Measurements from ENCODE around the gene MOB4. TPM values are rescaled to one million over a fixed set of nuclear protein-coding genes. Genes with fewer than 3 reads are reported as not detected.
A peak's percentile ranks its signal among the peaks of the same experiment; 100 is the strongest.
"Not testable (repeated sequence)": the region's sequence is repeated elsewhere in the genome, so short reads cannot be mapped to it uniquely, and the experiment has no call there.

The MOB4 gene
- total RNA-seq, 2 donors from 2014 or later, result 16.0 to 21.2 TPM

DNA sequence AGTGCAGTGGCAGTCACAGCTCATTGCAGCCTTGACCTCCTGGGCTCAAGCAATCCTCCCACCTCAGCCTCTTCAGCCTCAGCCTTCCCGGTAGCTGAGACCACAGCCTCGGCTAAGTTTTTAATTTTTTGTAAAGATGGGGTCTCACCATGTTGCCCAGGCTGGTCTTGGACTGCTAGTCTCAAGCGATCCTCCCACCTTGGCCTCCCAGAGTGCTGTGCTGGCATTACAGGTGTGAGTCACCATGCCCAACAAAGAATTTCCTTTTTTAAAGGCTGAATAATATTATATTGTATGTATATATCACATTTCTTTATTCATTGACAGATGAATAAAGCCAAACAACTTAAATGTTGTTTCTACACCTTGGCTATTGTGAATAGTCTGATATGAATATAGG, 42.5 kb downstream of the MOB4 start:
- ATAC-seq, result no peak
- H3K27ac Mint-ChIP-seq, result no peak overlapping the region
- peaks cover 10 to 13% of the 10 kb centered on the region in 2 donors for H3K36me3 Mint-ChIP-seq
- H3K9me3 Mint-ChIP-seq, result no peaks in the 10 kb centered on the region
- no peak for DNase-seq (ENCODE audit: low spot score in 2 of 2)

DNA sequence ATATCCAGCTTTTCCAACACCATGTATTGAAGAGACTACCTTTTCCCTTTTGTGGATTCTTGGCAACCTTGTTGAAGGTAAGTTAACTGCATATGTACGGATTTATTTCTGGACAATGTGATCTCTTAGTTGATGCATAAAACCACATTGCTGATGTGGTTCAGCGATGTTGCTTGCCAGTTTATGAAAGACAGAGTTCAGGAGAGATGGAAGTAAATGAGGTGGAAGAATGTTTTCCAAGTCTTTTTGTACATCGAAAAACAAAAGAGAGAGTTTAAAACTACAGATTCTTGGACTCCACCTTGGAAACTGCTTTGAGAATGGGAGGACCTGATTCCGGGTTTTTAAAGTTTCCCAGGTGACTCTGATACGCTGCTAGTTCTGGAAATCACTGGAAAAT, 43.8 kb downstream of the MOB4 start:
- Mint-ChIP-seq H3K27ac (no peak overlapping the region), H3K9me3 (no peaks in the 10 kb centered on the region), H3K36me3 (peaks cover 12 to 14% of the 10 kb centered on the region in 2 donors)
- DNase-seq (ENCODE audit: low spot score in 2 of 2) (no peak), ATAC-seq (no peak)

DNA sequence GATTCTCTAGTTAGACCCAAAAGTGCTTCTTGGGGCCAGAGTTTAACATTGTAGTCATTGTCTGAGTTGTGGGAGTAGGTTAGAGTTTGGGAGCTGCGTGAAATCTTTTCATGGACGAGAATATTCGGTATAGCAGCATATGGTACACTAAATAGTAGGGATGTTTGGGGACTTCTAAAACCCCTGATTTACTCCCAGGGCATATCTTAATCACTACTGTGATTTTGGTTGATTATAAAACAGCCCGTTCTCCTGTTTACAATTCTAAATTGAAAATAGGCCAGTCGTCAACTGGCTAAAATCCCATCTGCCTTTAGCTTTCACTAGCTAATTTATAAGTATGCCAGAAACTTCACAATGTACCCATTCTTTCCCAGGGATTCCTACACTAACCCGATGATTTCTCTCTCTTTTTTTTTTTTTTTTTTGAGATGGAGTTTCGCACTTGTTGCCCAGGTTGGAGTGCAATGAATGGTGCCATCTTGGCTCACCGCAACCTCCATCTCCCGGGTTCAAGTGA, 44.3 kb downstream of the MOB4 start:
- H3K36me3 Mint-ChIP-seq, result peaks cover 12 to 14% of the 10 kb centered on the region in 2 donors
- ATAC-seq (no peak), DNase-seq (ENCODE audit: low spot score in 2 of 2) (no peak)
- H3K9me3 Mint-ChIP-seq, result no peaks in the 10 kb centered on the region
- peak overlapping the region in 1 of 2 donors; percentile 22 for H3K27ac Mint-ChIP-seq

DNA sequence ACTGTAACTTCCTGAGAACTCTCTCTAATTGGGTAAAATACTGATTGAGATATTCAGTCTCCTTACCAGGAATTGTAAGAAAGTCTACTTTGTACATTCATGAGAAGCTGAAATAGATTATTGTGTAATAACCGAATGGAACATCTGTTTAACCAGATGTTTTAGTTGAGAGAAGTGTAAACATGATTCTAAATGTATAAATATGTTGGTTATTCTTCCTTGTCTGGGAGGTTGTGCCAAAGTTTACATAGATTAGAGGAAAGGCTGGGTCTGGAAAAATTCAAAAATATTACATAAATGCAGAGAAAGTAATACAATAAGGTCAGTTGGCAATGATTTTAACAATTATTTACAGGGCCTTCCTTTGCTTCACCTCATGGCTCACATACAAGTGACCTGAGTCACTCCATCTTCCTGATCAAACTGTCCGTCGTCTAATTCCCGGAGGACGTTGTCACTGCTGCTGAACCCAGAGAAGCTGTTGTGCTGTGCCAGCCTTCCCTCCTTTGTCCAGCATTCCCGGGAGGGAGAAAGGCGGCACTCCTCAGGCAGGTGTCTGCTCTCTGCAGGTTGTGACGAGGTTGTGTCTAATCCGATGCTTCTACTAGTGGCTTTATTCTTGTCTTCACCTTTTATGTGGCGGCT, 55.9 kb downstream of the MOB4 start:
- Mint-ChIP-seq H3K36me3 (peaks cover 20 to 28% of the 10 kb centered on the region in 2 donors), H3K9me3 (peaks cover 18 to 21% of the 10 kb centered on the region in 2 donors), H3K27ac (no peak overlapping the region)
- ATAC-seq, result no peak
- DNase-seq (ENCODE audit: low spot score in 2 of 2), result no peak

DNA sequence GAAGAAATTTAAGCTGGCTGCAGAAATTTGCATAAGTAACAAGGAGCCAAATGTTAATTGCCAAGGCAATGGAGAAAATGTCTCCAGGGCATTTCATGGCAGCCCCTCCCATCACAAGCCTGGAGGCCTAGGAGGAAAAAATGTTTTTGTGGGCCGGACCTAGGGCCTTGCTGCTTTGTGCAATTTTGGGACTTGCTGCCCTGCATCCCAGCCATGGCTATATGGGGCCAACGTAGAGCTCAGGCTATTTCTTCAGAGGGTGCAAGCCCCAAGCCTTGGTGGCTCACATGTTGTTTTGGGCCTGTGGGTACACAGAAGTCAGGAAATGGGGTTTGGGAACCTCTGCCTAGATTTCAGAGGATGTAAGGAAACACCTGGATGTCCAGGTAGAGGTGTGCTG, 57.7 kb downstream of the MOB4 start:
- ATAC-seq, result no peak
- no peak for DNase-seq (ENCODE audit: low spot score in 2 of 2)
- peaks cover 18 to 21% of the 10 kb centered on the region in 2 donors for H3K9me3 Mint-ChIP-seq
- H3K36me3 Mint-ChIP-seq, result peaks cover 20 to 28% of the 10 kb centered on the region in 2 donors
- H3K27ac Mint-ChIP-seq, result no peak overlapping the region

DNA sequence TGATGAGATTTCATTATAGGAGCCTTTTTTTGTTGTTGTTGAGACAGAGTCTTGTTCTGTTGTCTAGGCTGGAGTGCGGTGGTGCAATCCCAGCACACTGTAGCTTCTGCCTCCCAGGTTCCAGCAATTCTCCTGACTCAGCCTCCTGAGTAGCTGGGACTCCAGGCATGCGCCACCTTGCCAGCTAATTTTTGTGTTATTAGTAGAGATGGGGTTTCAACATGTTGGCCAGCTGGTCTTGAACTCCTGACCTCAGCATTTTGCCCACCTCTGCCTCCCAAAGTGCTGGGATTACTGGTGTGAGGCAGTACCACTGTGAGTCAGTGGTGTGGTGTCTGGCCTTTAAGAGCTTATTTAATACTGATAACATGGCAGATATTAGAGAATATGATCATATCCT, 60.1 kb downstream of the MOB4 start:
- ATAC-seq, result no peak
- Mint-ChIP-seq H3K9me3 (peaks cover 18 to 21% of the 10 kb centered on the region in 2 donors), H3K36me3 (peaks cover 20 to 28% of the 10 kb centered on the region in 2 donors), H3K27ac (no peak overlapping the region)
- no peak for DNase-seq (ENCODE audit: low spot score in 2 of 2)

DNA sequence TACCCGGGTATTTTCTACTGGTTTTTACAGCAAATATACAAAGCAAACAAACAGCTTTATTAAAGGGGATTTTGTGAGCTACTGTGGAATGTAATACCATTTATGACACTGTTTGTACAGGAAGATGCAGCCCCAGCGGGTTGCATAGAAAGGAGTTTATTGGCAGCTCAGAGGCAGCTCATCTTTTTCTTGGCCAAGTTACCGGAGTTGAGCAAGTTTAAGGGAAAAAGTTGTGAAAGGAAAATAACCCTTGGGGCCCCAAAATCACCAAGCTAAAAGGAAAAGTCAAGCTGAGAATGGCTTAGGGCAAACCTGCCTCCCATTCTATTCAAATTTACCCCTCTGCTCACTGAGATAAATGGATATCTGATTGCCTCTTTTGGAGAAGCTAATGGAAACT, 60.8 kb downstream of the MOB4 start:
- Mint-ChIP-seq H3K36me3 (peaks cover 20 to 28% of the 10 kb centered on the region in 2 donors), H3K27ac (no peak overlapping the region), H3K9me3 (peaks cover 18 to 21% of the 10 kb centered on the region in 2 donors)
- ATAC-seq, result no peak
- DNase-seq (ENCODE audit: low spot score in 2 of 2), result no peak

DNA sequence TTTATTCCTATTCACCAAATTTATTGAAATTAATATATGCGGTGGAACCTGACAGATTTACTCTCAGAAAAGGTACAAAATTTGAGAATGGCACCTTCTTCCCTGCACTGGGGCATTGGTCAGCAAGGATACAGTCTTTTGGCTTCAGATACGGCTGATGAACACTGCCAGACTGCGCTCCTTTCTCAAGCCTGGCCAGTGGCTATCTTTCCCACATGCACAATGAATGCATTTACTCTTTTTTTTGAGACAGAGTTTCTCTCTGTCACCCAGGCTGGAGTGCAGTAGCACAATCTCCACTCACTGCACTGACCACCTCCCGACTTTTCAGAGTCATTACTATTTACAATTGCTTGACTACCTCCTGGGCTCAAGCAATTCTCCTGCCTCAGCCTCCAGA, 61.6 kb downstream of the MOB4 start:
- peaks cover 17 to 18% of the 10 kb centered on the region in 2 donors for H3K9me3 Mint-ChIP-seq
- H3K36me3 Mint-ChIP-seq, result peaks cover 16 to 23% of the 10 kb centered on the region in 2 donors
- DNase-seq (ENCODE audit: low spot score in 2 of 2) (no peak), ATAC-seq (no peak)
- H3K27ac Mint-ChIP-seq, result no peak overlapping the region

DNA sequence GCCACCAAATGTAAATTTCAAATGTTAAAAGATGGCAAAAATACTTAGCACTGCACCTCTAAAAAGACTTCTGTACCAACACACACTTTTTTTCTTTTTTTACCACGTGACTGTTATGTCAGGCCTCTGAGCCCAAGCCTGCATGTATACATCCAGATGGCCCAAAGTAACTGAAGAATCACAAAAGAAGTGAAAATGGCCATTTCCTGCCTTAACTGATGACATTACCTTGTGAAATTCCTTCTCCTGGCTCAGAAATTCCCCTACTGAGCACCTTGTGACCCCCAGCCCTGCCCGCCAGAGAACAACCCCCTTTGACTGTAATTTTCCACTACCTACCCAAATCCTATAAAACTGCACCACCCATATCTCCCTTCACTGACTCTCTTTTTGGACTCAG, 62.4 kb downstream of the MOB4 start:
- DNase-seq (ENCODE audit: low spot score in 2 of 2); ATAC-seq; H3K27ac Mint-ChIP-seq: not testable (repeated sequence)
- H3K9me3 Mint-ChIP-seq, result peaks cover 9 to 12% of the 10 kb centered on the region in 2 donors
- peaks cover 7 to 15% of the 10 kb centered on the region in 2 donors for H3K36me3 Mint-ChIP-seq

DNA sequence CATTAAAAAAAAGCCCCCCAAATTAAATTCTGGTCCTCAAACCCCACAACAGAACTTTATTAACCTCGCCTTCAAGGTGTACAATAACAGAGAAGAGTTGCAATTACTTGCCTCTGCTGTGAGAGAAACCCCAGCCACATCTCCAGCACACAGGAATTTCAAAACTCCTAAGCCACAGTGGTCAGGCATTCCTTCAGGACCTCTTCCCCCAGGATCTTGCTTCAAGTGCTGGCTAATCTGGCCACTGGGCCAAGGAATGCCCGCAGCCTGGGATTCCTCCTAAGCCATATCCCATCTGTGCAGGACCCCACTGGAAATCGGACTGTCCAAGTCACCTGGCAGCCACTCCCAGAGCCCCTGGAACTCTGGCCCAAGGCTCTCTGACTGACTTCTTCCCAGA, 64.3 kb downstream of the MOB4 start:
- H3K27ac Mint-ChIP-seq; DNase-seq (ENCODE audit: low spot score in 2 of 2); H3K9me3 Mint-ChIP-seq; H3K36me3 Mint-ChIP-seq; ATAC-seq: not testable (repeated sequence)

DNA sequence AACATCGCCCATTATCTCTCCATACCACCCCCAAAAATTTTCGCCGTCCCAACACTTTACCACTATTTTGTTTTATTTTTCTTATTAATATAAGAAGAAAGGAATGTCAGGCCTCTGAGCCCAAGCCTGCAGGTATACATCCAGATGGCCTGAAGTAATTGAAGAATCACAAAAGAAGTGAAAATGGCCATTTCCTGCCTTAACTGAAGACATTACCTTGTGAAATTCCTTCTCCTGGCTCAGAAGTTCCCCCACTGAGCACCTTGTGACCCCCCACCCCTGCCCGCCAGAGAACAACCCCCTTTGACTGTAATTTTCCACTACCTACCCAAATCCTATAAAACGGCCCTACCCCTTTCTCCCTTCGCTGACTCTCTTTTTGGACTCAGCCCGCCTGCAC, 71.4 kb downstream of the MOB4 start:
- not testable (repeated sequence) for H3K36me3 Mint-ChIP-seq; ATAC-seq; H3K9me3 Mint-ChIP-seq; H3K27ac Mint-ChIP-seq; DNase-seq (ENCODE audit: low spot score in 2 of 2)

DNA sequence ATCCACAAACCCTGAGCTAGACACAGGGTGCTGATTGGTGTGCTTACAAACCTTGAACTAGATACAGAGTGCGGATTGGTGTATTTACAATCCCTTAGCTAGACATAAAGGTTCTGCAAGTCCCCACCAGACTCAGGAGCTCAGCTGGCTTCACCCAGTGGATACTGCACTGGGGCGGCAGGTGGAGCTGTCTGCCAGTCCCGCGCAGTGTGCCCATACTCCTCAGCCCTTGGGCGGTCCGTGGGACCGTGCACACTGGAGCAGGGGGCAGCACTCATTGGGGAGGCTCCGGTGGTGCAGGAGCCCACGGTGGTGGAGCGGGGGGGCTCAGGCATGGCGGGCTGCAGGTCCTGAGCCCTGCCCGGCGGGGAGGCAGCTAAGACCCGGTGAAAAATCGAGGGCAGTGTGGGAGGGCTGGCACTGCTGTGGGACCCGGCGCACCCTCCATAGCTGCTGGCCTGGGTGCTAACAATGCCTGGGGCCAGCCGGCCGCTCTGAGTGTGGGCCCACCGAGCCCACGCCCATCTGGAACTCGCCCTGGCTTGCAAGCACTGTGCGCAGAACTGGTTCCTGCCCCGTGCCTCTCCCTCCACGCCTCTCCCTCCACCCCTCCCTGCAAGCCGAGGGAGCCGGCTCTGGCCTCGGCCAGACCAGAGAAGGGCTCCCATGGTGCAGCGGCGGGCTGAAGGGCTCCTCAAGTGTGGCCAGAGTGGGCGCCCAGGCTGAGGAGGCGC, 75.6 kb downstream of the MOB4 start:
- DNase-seq (ENCODE audit: low spot score in 2 of 2) (no peak), ATAC-seq (no peak)
- Mint-ChIP-seq H3K27ac (no peak overlapping the region), H3K36me3 (no peaks in the 10 kb centered on the region), H3K9me3 (no peaks in the 10 kb centered on the region)

DNA sequence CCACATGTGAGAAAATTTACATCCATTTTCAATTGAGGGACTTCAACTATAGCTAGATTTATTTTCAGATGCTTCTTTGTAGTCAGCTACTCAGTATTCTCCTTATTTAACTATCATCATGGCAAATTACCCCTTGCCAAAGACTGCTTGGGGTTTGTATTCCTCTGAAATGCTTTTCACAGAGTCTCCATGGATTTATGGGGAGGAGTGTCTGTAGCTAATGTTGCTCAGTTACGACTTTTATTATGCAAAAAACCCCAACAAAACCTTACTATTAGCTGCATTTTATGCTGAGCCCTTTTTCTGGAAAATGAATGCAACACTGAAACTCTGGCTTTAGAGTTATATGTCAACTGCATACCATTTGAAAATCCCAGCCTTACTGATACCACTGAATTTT, 80.9 kb downstream of the MOB4 start:
- Mint-ChIP-seq H3K36me3 (no peaks in the 10 kb centered on the region), H3K9me3 (no peaks in the 10 kb centered on the region), H3K27ac (no peak overlapping the region)
- no peak for ATAC-seq
- DNase-seq (ENCODE audit: low spot score in 2 of 2), result no peak

DNA sequence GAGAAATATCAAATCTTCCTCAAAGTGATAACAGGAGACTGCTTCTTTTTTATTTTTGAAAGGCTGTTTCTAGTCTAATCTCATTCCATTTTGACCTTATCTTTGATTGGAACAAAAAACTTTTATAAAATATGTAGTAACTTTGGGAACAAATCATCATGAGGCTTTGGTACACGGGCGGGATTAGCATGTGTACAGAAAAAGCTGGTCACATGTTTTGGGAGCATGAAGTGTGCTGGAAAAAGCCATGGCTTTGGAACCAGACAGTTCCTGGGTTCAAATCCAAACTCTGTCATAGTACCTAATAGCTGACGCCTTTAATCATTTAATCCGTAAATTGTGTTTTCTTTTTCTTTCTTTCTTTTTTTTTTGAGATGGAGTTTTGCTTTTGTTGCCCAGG, 81.3 kb downstream of the MOB4 start:
- Mint-ChIP-seq H3K27ac (no peak overlapping the region), H3K9me3 (no peaks in the 10 kb centered on the region), H3K36me3 (no peaks in the 10 kb centered on the region)
- DNase-seq (ENCODE audit: low spot score in 2 of 2) (no peak), ATAC-seq (no peak)

DNA sequence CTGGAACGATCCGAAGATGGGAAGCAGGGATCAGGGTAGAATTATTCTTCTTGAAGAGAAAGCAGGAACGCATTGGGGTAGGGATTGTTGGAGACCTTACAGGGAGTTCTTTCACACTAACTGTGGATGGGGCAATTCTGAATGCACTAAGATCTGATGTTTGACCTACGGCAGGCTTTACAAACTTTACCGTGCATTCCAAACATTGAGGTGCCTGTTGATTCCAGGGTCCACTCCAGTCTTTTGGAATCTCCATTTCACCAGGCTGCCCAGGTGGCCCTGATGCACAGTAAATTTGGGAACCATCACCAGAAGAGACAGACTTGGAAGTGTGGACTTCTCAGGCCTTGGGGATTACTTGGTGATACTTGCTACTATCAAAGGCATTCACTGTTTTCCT, 82.6 kb downstream of the MOB4 start:
- peak overlapping the region in 1 of 2 donors; percentile 58 for H3K27ac Mint-ChIP-seq
- no peaks in the 10 kb centered on the region for H3K36me3 Mint-ChIP-seq
- no peak for DNase-seq (ENCODE audit: low spot score in 2 of 2)
- H3K9me3 Mint-ChIP-seq, result no peaks in the 10 kb centered on the region
- no peak for ATAC-seq

DNA sequence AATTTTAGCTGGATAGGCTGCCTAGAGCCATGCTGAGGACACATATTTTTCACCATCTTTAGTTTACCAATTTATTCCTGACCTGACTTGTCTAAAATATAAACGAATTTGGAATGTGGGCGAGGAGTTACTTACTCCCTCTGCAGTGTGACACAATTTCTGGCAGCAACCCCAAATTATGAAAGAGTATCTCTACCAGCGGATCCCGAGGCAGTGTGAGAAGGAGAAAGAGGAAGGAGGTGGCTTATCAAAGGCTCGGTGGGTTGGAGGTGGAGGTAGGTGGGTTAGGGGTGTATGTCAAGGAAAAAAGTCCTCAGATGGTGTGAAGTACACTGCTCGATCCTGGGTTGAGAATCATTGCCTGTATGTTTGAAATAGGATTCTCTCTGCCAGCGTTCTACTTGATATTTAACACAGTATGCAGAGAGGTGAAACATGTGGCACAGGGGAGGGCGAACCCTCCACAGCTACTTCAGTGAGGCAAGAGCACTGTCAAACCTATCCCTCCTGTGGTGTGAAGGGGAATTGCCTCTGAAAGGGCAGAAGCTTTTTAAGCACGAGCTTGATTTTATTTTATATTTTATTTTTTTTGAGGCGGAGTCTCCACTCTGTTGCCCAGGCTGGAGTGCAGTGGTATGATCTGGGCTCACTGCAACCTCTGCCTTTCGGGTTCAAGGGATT, 83.6 kb downstream of the MOB4 start:
- H3K27ac Mint-ChIP-seq, result no peak overlapping the region
- DNase-seq (ENCODE audit: low spot score in 2 of 2) (peak in 1 of 2 donors; percentile 12), ATAC-seq (peak; percentile 61 to 85)
- H3K36me3 Mint-ChIP-seq, result no peaks in the 10 kb centered on the region
- H3K9me3 Mint-ChIP-seq, result no peaks in the 10 kb centered on the region

DNA sequence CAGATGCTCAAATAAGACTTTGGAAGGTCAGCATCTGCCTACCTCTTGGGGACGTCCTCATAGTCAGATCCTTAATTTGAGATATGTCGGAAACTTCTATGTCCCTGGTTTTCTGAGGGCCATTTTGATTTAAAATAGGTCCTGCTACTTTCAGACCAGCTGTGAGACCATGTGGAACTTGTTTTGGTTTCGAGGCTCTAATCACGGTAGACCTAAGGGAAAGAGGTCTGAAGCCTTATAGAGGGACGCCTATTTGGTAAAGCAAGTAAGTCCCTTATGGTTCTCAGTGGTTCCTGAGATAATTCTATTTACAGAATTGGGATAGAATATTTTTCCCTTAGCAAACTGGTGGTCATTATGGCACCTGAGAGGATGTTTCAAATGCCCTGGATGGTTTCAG, 84.4 kb downstream of the MOB4 start:
- no peaks in the 10 kb centered on the region for H3K9me3 Mint-ChIP-seq
- no peak overlapping the region for H3K27ac Mint-ChIP-seq
- no peak for ATAC-seq
- no peak for DNase-seq (ENCODE audit: low spot score in 2 of 2)
- H3K36me3 Mint-ChIP-seq, result no peaks in the 10 kb centered on the region
